ENCODE data around the gene TNFSF9.
A peak's percentile ranks its signal among the peaks of the same experiment; 100 is the strongest.

TNFSF9 gene

DNA sequence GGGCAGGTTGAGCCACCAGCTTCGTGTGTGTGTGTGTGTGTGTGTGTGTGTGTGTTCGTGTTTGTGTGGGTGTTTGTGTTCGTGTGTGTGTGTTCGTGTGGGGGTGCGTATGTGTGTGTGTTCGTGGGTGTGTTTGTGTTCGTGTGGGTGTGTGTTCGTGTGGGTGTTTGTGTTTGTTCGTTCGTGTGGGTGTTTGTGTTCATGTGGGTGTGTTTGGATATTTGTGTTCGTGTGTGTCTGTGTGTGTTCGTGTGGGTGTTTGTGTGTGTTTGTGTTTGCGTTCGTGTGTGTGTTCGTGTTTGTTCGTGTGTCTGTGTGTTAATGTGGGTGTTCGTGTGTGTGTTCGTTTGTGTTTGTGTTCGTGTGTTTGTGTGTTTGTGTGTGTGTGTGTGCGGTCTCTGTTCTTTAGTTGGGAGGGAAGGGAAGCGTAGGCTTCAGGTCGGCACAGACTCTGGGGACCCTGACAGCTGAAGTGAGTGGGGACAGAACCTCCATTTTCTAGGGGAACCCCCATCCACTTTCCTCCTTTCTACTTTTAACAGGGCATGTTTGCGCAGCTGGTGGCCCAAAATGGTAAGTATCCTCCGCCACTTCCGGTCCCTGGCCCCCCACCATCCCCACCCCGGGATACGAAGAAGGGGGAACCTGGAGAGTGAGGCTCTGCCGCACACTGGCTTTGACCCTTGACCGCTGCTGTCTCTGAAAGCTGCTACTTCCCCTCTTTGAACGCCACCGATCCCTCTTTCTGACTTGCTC lies 1.6 kb downstream of the TNFSF9 start (continued):
- peak; percentile 81 for TF ChIP-seq ZNF148 (tag by site-specific recombination; IDR thresholded peaks at IDR 0.05; ENCODE audit: borderline replicate concordance)
- TF ChIP-seq ZNF19 (tag by site-specific recombination; IDR thresholded peaks at IDR 0.05; ENCODE audit: low read depth), result no peak
- no peak for TF ChIP-seq ZNF530 (tag by site-specific recombination; IDR thresholded peaks at IDR 0.05; ENCODE audit: low read depth)
- TF ChIP-seq PRDM2 (tag by site-specific recombination; IDR thresholded peaks at IDR 0.05; ENCODE audit: borderline replicate concordance), result no peak
- TF ChIP-seq ZFP3 (tag by site-specific recombination; IDR thresholded peaks at IDR 0.05; ENCODE audit: low read depth), result no peak
- TF ChIP-seq ZNF26 (tag by site-specific recombination; IDR thresholded peaks at IDR 0.05), result peak; percentile 18; the same call in 1 of the 2 replicates
- TF ChIP-seq ZNF658 (tag by site-specific recombination; IDR thresholded peaks at IDR 0.05), result no peak
- peak; percentile 65; the same call in 1 of the 2 replicates for TF ChIP-seq ZNF391 (tag by site-specific recombination; IDR thresholded peaks at IDR 0.05; ENCODE audit: borderline replicate concordance, low read depth)
- TF ChIP-seq SETDB1 (IDR thresholded peaks at IDR 0.05; ENCODE audit: insufficient read length, low read length), result no peak
- TF ChIP-seq YY1 (tag by site-specific recombination; IDR thresholded peaks at IDR 0.05), result no peak; the same call in 1 of the 2 replicates
- TF ChIP-seq ZNF394 (tag by site-specific recombination; IDR thresholded peaks at IDR 0.05; ENCODE audit: borderline replicate concordance), result no peak; the same call in 1 of the 2 replicates
- TF ChIP-seq, protein P1, sequence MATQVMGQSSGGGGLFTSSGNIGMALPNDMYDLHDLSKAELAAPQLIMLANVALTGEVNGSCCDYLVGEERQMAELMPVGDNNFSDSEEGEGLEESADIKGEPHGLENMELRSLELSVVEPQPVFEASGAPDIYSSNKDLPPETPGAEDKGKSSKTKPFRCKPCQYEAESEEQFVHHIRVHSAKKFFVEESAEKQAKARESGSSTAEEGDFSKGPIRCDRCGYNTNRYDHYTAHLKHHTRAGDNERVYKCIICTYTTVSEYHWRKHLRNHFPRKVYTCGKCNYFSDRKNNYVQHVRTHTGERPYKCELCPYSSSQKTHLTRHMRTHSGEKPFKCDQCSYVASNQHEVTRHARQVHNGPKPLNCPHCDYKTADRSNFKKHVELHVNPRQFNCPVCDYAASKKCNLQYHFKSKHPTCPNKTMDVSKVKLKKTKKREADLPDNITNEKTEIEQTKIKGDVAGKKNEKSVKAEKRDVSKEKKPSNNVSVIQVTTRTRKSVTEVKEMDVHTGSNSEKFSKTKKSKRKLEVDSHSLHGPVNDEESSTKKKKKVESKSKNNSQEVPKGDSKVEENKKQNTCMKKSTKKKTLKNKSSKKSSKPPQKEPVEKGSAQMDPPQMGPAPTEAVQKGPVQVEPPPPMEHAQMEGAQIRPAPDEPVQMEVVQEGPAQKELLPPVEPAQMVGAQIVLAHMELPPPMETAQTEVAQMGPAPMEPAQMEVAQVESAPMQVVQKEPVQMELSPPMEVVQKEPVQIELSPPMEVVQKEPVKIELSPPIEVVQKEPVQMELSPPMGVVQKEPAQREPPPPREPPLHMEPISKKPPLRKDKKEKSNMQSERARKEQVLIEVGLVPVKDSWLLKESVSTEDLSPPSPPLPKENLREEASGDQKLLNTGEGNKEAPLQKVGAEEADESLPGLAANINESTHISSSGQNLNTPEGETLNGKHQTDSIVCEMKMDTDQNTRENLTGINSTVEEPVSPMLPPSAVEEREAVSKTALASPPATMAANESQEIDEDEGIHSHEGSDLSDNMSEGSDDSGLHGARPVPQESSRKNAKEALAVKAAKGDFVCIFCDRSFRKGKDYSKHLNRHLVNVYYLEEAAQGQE (tag by site-specific recombination; IDR thresholded peaks at IDR 0.05), result no peak
- no peak for TF ChIP-seq ZNF629 (tag by site-specific recombination; IDR thresholded peaks at IDR 0.05)
- TF ChIP-seq ZNF404 (tag by site-specific recombination; IDR thresholded peaks at IDR 0.05), result no peak
- TF ChIP-seq ZNF600 (tag by site-specific recombination; IDR thresholded peaks at IDR 0.05), result peak; percentile 69
- TF ChIP-seq ZFP37 (tag by site-specific recombination; IDR thresholded peaks at IDR 0.05), result no peak
- peak; percentile 98 for TF ChIP-seq ZBTB10 (tag by site-specific recombination; IDR thresholded peaks at IDR 0.05)
- TF ChIP-seq ZSCAN23 (tag by site-specific recombination; IDR thresholded peaks at IDR 0.05), result peak; percentile 85
- peak; percentile 31; the same call in 1 of the 2 replicates for TF ChIP-seq ZNF211 (tag by site-specific recombination; IDR thresholded peaks at IDR 0.05; ENCODE audit: low read depth)
- TF ChIP-seq, protein P2, sequence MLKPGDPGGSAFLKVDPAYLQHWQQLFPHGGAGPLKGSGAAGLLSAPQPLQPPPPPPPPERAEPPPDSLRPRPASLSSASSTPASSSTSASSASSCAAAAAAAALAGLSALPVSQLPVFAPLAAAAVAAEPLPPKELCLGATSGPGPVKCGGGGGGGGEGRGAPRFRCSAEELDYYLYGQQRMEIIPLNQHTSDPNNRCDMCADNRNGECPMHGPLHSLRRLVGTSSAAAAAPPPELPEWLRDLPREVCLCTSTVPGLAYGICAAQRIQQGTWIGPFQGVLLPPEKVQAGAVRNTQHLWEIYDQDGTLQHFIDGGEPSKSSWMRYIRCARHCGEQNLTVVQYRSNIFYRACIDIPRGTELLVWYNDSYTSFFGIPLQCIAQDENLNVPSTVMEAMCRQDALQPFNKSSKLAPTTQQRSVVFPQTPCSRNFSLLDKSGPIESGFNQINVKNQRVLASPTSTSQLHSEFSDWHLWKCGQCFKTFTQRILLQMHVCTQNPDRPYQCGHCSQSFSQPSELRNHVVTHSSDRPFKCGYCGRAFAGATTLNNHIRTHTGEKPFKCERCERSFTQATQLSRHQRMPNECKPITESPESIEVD (tag by site-specific recombination; IDR thresholded peaks at IDR 0.05), result no peak
